Measurements from ENCODE around the gene UBL4A.

DNA sequence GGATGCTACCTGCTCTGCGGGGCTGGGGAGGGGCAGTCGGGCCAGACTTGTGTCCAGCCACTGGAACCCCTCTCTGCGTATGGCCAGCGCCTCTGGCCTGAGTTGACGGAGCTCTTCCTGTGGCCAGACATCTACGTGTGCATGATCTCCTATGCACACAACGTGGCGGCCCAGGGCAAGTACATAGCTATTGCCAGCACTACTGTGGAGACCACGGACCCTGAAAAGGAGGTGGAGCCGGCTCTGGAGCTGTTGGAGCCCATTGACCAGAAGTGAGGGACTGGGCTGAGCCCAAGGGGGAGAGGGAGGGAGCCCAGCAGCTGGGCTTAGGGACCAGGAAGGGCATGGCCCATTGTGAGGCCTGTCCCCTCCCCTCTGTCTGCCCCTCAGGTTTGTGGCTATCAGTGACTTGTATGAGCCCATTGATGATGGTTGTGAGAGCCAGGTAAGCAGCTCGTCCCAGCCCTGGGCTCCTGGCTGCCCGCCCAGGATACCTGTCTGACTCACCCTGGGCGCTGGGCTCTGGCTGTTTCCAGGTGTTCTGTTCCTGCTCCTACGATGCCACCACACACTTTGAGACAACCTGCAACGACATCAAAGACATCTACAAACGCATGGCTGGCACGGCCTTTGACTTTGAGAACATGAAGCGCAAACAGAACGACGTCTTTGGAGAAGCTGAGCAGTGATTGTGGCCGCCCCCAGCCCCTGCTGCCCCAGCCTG is 44.3 kb downstream of the UBL4A start:
- TF ChIP-seq, protein P1, sequence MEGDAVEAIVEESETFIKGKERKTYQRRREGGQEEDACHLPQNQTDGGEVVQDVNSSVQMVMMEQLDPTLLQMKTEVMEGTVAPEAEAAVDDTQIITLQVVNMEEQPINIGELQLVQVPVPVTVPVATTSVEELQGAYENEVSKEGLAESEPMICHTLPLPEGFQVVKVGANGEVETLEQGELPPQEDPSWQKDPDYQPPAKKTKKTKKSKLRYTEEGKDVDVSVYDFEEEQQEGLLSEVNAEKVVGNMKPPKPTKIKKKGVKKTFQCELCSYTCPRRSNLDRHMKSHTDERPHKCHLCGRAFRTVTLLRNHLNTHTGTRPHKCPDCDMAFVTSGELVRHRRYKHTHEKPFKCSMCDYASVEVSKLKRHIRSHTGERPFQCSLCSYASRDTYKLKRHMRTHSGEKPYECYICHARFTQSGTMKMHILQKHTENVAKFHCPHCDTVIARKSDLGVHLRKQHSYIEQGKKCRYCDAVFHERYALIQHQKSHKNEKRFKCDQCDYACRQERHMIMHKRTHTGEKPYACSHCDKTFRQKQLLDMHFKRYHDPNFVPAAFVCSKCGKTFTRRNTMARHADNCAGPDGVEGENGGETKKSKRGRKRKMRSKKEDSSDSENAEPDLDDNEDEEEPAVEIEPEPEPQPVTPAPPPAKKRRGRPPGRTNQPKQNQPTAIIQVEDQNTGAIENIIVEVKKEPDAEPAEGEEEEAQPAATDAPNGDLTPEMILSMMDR (IDR thresholded peaks at IDR 0.05), result no peak
- TF ChIP-seq EZH2 (IDR thresholded peaks at IDR 0.05), result no peak
- no peak for TF ChIP-seq EZH2phosphoT487 (IDR thresholded peaks at IDR 0.05)

All from neural progenitor cell (in vitro differentiated cells).